HepG2 (cell line): ENCODE measurements around the gene ERFL. TPM values are rescaled to one million over a fixed set of nuclear protein-coding genes. Genes with fewer than 3 reads are reported as not detected.

ENCODE experiments used
- ATAC-seq: fragments of 200-7000 bp; cut with Tn5 transposase; 3 replicates; pipeline ENCODE4 v1.9.1; 2020; ENCODE audit warnings: mild to moderate bottlenecking, moderate library complexity
- BruUV-seq: library from RNA; stranded (reverse); fragments of 400-500 nt; replicated peaks from 2 replicates; lab custom pipeline; 2021; lab: Mats Ljungman, UMichigan
- CTCF ChIA-PET: fragments of 300-600 bp; formaldehyde crosslinking; extraction: SDS; loops from one replicate; lab custom pipeline; 2021; ENCODE audit warnings: low total read pairs, inconsistent platforms, low intra/inter-chr PET ratio; lab: Yijun Ruan, JAX
- POLR2A ChIA-PET: fragments of 350-600 bp; sonication (Branson Sonifier 250); formaldehyde crosslinking; loops from one replicate; lab custom pipeline; 2020; ENCODE audit warnings: antibody characterized with exemption, inconsistent platforms; lab: Yijun Ruan, JAX
- DNase-seq: peaks from one replicate; pipeline ENCODE4 v3.0.0-alpha.2; 2015; ENCODE audit warnings: low spot score
- FAIRE-seq: peaks from 3 replicates; lab custom pipeline; 2011; peaks lifted over from hg19 to GRCh38; lab: Jason Lieb, UNC
- H2AFZ ChIP-seq: one replicate; pipeline ENCODE4 v1.6.1; 2011; ENCODE audit warnings: low read length, inconsistent platforms
- H3K27ac ChIP-seq: fragments of 300-600 bp; 3 replicates; pipeline ENCODE4 v1.8.0; 2011; ENCODE audit warnings: mixed run types, mild to moderate bottlenecking, mixed read lengths, low read length, inconsistent platforms; ENCODE audit not compliant: insufficient read depth; ENCODE audit errors: extremely low read length
- H3K27me3 ChIP-seq, 2 experiments: fragments of 200-600 bp in 1 of 2; 2 replicates in 1 of 2; 3 replicates in 1 of 2; pipeline versions ENCODE4 v1.6.0 to v1.8.0; 2011; ENCODE audit warnings: low read length in 2 of 2, mild to moderate bottlenecking in 2 of 2, moderate library complexity in 2 of 2, inconsistent platforms in 1 of 2; ENCODE audit not compliant: insufficient read depth in 2 of 2, control insufficient read depth in 1 of 2
- H3K36me3 ChIP-seq, 2 experiments: fragments of 200-600 bp in 1 of 2; replicated peaks in 1 of 2; 2 replicates in 1 of 2; 3 replicates in 1 of 2; pipeline versions ENCODE4 v1.5.1 to v1.8.0; 2011; ENCODE audit warnings: low read length in 2 of 2, inconsistent platforms in 1 of 2; ENCODE audit not compliant: insufficient read depth in 2 of 2, control insufficient read depth in 1 of 2
- H3K4me1 ChIP-seq: 2 replicates; pipeline ENCODE4 v1.5.1; 2012; ENCODE audit warnings: low read length, inconsistent platforms; ENCODE audit not compliant: insufficient read depth
- H3K4me2 ChIP-seq: 2 replicates; pipeline ENCODE4 v1.6.0; 2011; ENCODE audit warnings: low read depth, low read length, inconsistent platforms
- H3K4me3 ChIP-seq, 3 experiments: fragments of 200-600 bp in 1 of 3; sonication (generic), shearing (Covaris generic) in 1 of 3; replicated peaks in 1 of 3; 2 replicates each; pipeline ENCODE4 v1.5.1; 2011 to 2016; ENCODE audit warnings: low read length in 3 of 3, inconsistent platforms in 2 of 3, low read depth in 2 of 3, mild to moderate bottlenecking in 2 of 3, control low read depth in 1 of 3, mixed read lengths in 1 of 3; ENCODE audit not compliant: insufficient read depth in 1 of 3
- H3K79me2 ChIP-seq: one replicate; pipeline ENCODE4 v1.6.1; 2011; ENCODE audit warnings: low read length, inconsistent platforms; ENCODE audit not compliant: insufficient read depth
- H3K9ac ChIP-seq: 2 replicates; pipeline ENCODE4 v1.6.0; 2011; ENCODE audit warnings: mild to moderate bottlenecking, low read depth, low read length, inconsistent platforms; ENCODE audit not compliant: insufficient read depth
- H3K9me3 ChIP-seq: 2 replicates; pipeline ENCODE4 v1.5.1; 2012; ENCODE audit warnings: mild to moderate bottlenecking, low read length
- H4K20me1 ChIP-seq: 2 replicates; pipeline ENCODE4 v1.6.0; 2011; ENCODE audit warnings: inconsistent platforms, mild to moderate bottlenecking, low read length, moderate library complexity; ENCODE audit not compliant: insufficient read depth
- FLYWCH1 ChIP-seq: sonication (generic); formaldehyde crosslinking; IDR thresholded peaks from 2 replicates; pipeline ENCODE4 v1.8.1; 2023; ENCODE audit warnings: mild to moderate bottlenecking, missing genetic modification reagents
- JARID2 ChIP-seq: sonication (generic); formaldehyde crosslinking; IDR thresholded peaks from 2 replicates; pipeline ENCODE4 v1.8.1; 2023; ENCODE audit warnings: missing genetic modification reagents, inconsistent platforms; ENCODE audit not compliant: insufficient replicate concordance
- NAIF1 ChIP-seq: sonication (generic); formaldehyde crosslinking; IDR thresholded peaks from 2 replicates; pipeline ENCODE4 v1.5.0; 2020; ENCODE audit warnings: mild to moderate bottlenecking, missing genetic modification reagents, borderline replicate concordance
- NFKBIZ ChIP-seq: IDR thresholded peaks from 2 replicates; pipeline ENCODE4 v1.6.1; 2018; ENCODE audit warnings: missing genetic modification reagents, missing compliant biosample characterization
- ZMYM3 ChIP-seq: sonication (generic); formaldehyde crosslinking; IDR thresholded peaks from 2 replicates; pipeline ENCODE4 v1.5.1; 2020; ENCODE audit warnings: mild to moderate bottlenecking, missing genetic modification reagents
- ZNF121 ChIP-seq: sonication (generic); formaldehyde crosslinking; IDR thresholded peaks from 2 replicates; pipeline ENCODE4 v1.5.0; 2020; ENCODE audit warnings: mild to moderate bottlenecking, missing genetic modification reagents
- ZNF234 ChIP-seq: sonication (generic); formaldehyde crosslinking; conservative IDR thresholded peaks from 2 replicates; pipeline ENCODE4 v1.5.1; 2020; ENCODE audit warnings: mild to moderate bottlenecking, missing genetic modification reagents
- ZNF280D ChIP-seq: sonication (generic); formaldehyde crosslinking; IDR thresholded peaks from 2 replicates; pipeline ENCODE4 v1.5.1; 2020; ENCODE audit warnings: mild to moderate bottlenecking, missing genetic modification reagents
- ZSCAN5A ChIP-seq: sonication (generic); formaldehyde crosslinking; IDR thresholded peaks from 2 replicates; pipeline ENCODE4 v1.8.0; 2022; ENCODE audit warnings: mild to moderate bottlenecking, missing genetic modification reagents, borderline replicate concordance
- WGBS: methylation state at CpG from one replicate; pipeline ENCODE4 v1.1.6; 2017; ENCODE audit warnings: low lambda C conversion rate; 5-methylcytosine and 5-hydroxymethylcytosine counted together
- in situ Hi-C: cut with HindIII; loops from 2 replicates; pipeline ENCODE4 v1.10.0; 2017; ENCODE audit warnings: low pct_unique_long_range_greater_than_20kb; ENCODE audit not compliant: extremely low pct_ligation_motif_present
- intact Hi-C: fragments of 100-400 bp; cut with micrococcal nuclease; formaldehyde crosslinking; loops from one replicate; pipeline ENCODE4 v1.10.0; 2022; ENCODE audit not compliant: unreplicated experiment
- polyA plus RNA-seq, 8 experiments: library from polyadenylated mRNA; depleted of rRNA in 3 of 8; stranded (reverse) in 7 of 8; unstranded in 1 of 8; fragments of >200 nt; fragmentation: Illumina TruSeq in 4 of 8; extraction: Trizol in 4 of 8; gene quantifications; 2 replicates each; pipeline versions ENCODE4 v1.2.1 to v1.2.3, GENCODE V29; 2011 to 2016; ENCODE audit warnings: low read depth in 4 of 8, missing spikeins in 1 of 8, mixed read lengths in 1 of 8; ENCODE audit not compliant: insufficient read depth in 1 of 8
- total RNA-seq, 5 experiments: library from RNA; depleted of rRNA; stranded (reverse); fragments of >200 nt; fragmentation: Illumina TruSeq; extraction: Trizol; gene quantifications; 2 replicates each; pipeline ENCODE4 v1.2.3, GENCODE V29; 2016; ENCODE audit warnings: low read depth in 1 of 5
- TF ChIP-seq, protein P1 (sequence below): sonication (generic); formaldehyde crosslinking; IDR thresholded peaks from 2 replicates; pipeline ENCODE4 v1.5.0; 2020; ENCODE audit warnings: mild to moderate bottlenecking, missing genetic modification reagents, borderline replicate concordance

ERFL gene
- total and polyA plus RNA-seq, 2 of the 13 experiments (the other 11 are each of a cell fraction or from before 2014, with no cell fraction given) = not detected

DNA sequence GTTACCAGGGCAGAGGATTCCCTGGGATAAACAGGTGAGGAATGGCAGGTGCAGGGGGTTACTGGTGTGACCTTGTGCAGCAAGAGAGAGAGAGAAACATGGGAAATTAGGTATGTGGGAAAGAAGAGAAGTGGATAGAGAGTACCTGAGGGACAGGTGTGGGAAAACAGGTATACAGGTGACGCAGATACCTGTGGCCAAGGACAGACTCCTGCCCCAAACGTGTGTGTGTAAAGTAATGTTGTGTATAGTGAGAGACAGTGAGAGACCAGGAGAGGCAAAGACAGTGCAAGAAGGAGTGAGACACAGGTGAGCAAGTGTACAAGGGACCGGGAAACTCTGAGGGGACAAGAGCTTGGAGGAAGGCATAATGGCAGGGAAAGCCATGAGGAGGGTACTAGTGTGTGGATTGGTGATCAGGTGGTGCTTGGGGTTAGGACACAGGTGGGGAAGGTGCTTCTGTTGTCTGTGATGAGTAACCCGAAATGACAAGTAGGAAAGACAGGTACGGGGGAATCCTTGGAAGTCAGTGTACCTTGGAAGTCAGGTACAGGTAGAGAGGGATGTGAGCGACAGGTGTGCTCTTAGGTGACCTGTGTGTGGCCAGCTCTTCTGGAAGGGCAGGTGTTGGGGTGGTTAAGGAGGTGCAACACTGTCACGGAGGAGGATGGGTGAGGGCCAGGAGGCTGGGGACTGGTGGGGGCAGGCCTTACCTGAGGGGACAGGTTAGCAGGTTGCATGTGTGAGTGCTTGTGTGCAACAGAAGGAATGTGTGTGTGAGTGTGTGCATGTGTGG, 2.8 kb downstream of the ERFL start:
- ChIA-PET CTCF (no interaction called here), POLR2A (no interaction called here)
- H3K36me3 ChIP-seq = no peaks in the 10 kb centered on the region
- no peak overlapping the region for H3K4me2 ChIP-seq
- BruUV-seq = no TSS peak
- DNase-seq (no peak), ATAC-seq (no peak), FAIRE-seq (no peak)
- no peaks in the 10 kb centered on the region for H3K9me3 ChIP-seq
- in situ Hi-C loops (no loop called here), intact Hi-C loops (no loop called here)
- TF ChIP-seq, protein P1, sequence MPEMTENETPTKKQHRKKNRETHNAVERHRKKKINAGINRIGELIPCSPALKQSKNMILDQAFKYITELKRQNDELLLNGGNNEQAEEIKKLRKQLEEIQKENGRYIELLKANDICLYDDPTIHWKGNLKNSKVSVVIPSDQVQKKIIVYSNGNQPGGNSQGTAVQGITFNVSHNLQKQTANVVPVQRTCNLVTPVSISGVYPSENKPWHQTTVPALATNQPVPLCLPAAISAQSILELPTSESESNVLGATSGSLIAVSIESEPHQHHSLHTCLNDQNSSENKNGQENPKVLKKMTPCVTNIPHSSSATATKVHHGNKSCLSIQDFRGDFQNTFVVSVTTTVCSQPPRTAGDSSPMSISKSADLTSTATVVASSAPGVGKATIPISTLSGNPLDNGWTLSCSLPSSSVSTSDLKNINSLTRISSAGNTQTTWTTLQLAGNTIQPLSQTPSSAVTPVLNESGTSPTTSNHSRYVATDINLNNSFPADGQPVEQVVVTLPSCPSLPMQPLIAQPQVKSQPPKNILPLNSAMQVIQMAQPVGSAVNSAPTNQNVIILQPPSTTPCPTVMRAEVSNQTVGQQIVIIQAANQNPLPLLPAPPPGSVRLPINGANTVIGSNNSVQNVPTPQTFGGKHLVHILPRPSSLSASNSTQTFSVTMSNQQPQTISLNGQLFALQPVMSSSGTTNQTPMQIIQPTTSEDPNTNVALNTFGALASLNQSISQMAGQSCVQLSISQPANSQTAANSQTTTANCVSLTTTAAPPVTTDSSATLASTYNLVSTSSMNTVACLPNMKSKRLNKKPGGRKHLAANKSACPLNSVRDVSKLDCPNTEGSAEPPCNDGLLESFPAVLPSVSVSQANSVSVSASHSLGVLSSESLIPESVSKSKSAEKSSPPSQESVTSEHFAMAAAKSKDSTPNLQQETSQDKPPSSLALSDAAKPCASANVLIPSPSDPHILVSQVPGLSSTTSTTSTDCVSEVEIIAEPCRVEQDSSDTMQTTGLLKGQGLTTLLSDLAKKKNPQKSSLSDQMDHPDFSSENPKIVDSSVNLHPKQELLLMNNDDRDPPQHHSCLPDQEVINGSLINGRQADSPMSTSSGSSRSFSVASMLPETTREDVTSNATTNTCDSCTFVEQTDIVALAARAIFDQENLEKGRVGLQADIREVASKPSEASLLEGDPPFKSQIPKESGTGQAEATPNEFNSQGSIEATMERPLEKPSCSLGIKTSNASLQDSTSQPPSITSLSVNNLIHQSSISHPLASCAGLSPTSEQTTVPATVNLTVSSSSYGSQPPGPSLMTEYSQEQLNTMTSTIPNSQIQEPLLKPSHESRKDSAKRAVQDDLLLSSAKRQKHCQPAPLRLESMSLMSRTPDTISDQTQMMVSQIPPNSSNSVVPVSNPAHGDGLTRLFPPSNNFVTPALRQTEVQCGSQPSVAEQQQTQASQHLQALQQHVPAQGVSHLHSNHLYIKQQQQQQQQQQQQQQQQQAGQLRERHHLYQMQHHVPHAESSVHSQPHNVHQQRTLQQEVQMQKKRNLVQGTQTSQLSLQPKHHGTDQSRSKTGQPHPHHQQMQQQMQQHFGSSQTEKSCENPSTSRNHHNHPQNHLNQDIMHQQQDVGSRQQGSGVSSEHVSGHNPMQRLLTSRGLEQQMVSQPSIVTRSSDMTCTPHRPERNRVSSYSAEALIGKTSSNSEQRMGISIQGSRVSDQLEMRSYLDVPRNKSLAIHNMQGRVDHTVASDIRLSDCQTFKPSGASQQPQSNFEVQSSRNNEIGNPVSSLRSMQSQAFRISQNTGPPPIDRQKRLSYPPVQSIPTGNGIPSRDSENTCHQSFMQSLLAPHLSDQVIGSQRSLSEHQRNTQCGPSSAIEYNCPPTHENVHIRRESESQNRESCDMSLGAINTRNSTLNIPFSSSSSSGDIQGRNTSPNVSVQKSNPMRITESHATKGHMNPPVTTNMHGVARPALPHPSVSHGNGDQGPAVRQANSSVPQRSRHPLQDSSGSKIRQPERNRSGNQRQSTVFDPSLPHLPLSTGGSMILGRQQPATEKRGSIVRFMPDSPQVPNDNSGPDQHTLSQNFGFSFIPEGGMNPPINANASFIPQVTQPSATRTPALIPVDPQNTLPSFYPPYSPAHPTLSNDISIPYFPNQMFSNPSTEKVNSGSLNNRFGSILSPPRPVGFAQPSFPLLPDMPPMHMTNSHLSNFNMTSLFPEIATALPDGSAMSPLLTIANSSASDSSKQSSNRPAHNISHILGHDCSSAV (CRISPR knock-in tag) = no peak
- no peak for TF ChIP-seq ZNF234 (CRISPR knock-in tag)
- no peak for TF ChIP-seq JARID2
- TF ChIP-seq ZNF121 (CRISPR knock-in tag) = no peak
- TF ChIP-seq FLYWCH1 = no peak
- TF ChIP-seq NAIF1 = no peak
- TF ChIP-seq ZSCAN5A (CRISPR knock-in tag) = no peak
- TF ChIP-seq ZNF280D (CRISPR knock-in tag) = no peak
- no peak for TF ChIP-seq ZMYM3 (CRISPR knock-in tag)
- TF ChIP-seq NFKBIZ (CRISPR knock-in tag) = no peak
- H3K9ac ChIP-seq = no peak overlapping the region
- H3K4me1 ChIP-seq = peaks cover 11% of the 10 kb centered on the region
- H3K27ac ChIP-seq = no peak overlapping the region
- H3K4me3 ChIP-seq = no peak overlapping the region
- WGBS = 32% methylated on average over 7 of the region's 7 CpGs
- H3K27me3 ChIP-seq = peaks cover 7 to 80% of the 10 kb centered on the region in 2 experiments
- no peaks in the 10 kb centered on the region for H4K20me1 ChIP-seq
- H2AFZ ChIP-seq = no peak overlapping the region
- no peaks in the 10 kb centered on the region for H3K79me2 ChIP-seq
